Measurements from ENCODE around the gene ITPRID1. TPM values are rescaled to one million over a fixed set of nuclear protein-coding genes. Genes with fewer than 3 reads are reported as not detected.

The ITPRID1 gene
- total RNA-seq, 1 donor from 2014 or later, result 0.28 TPM

GRCh38 chr7:31695859-31696614 lies 182.1 kb downstream of the ITPRID1 start:
- ATAC-seq, result no peak

DNA sequence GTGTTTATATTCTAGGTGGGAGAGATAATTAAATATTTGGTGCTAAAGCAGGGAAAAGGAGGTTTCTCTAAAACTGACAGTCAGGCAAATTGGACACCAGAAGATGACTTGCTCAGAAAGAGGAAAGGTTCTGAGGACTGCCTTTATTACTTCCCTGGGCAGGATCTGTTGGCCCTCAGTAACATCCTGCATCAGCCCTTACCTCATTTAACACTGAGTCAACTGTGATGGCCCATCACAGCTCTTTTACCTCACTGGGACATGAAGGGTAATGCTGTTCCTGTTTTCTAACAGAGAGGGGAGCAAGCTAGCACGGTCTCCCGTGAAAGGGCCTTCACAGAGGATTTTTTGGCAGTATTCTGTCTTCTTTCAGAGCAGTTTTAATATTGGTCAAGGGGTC lies 185.2 kb downstream of the ITPRID1 start:
- no peak for ATAC-seq

- ATAC-seq, result no peak
Measured at GRCh38 chr7:31702354-31702753, 188.5 kb downstream of the ITPRID1 start.

GRCh38 chr7:31705377-31705776 lies 191.5 kb downstream of the ITPRID1 start:
- no peak for ATAC-seq

- ATAC-seq, result no peak
Measured at GRCh38 chr7:31707089-31707488, 193.2 kb downstream of the ITPRID1 start.

Other genes with a start within 250 kb of the ITPRID1 start
- not detected for gene NEUROD6, start 173.4 kb upstream of the ITPRID1 start, total RNA-seq
- not detected for gene PPP1R17, start 173.1 kb downstream of the ITPRID1 start, total RNA-seq

Measured in esophagus mucosa (tissue), 1 donor.